Stomach smooth muscle (tissue), 2 donors: ENCODE measurements around the gene FAM89B.

Experiments used
- H3K27ac ChIP-seq: one replicate; pipeline ENCODE4 v1.7.0; 2013; ENCODE audit warnings: mild to moderate bottlenecking, low read length, inconsistent platforms
- H3K27me3 ChIP-seq, 2 donors: one replicate each; pipeline ENCODE4 v1.7.0; 2013; ENCODE audit warnings: low read length in 2 of 2; ENCODE audit not compliant: insufficient read depth in 2 of 2, control insufficient read depth in 1 of 2
- H3K36me3 ChIP-seq, 2 donors: one replicate each; pipeline ENCODE4 v1.7.0; 2013; ENCODE audit warnings: low read length in 2 of 2; ENCODE audit not compliant: control insufficient read depth in 2 of 2, insufficient read depth in 2 of 2
- H3K4me1 ChIP-seq: one replicate; pipeline ENCODE4 v1.7.0; 2013; ENCODE audit warnings: low read length; ENCODE audit not compliant: control insufficient read depth, insufficient read depth
- H3K4me3 ChIP-seq, 2 donors: one replicate each; pipeline ENCODE4 v1.7.0; 2013; ENCODE audit warnings: low read length in 2 of 2
- H3K9ac ChIP-seq, 2 donors: one replicate each; pipeline ENCODE4 v1.7.0; 2013; ENCODE audit warnings: low read length in 2 of 2, mild to moderate bottlenecking in 1 of 2
- H3K9me3 ChIP-seq, 2 donors: one replicate each; pipeline ENCODE4 v1.7.0; 2013; ENCODE audit warnings: low read length in 2 of 2; ENCODE audit not compliant: control insufficient read depth in 2 of 2
- donor health status: healthy.
- donor health status: Pancreatic carcinoma.

Gene FAM89B

GRCh38 chr11:65540290-65541092, 31.8 kb upstream of the FAM89B start:
- Histone ChIP-seq H3K9me3 (no peaks in the 10 kb centered on the region), H3K27ac (peak overlapping the region; percentile 86), H3K4me1 (peaks cover 27% of the 10 kb centered on the region), H3K4me3 (peak overlapping the region; percentile 57 to 82), H3K9ac (peak overlapping the region; percentile 57 to 66), H3K36me3 (peaks cover 15% of the 10 kb centered on the region in 2 donors), H3K27me3 (no peaks in the 10 kb centered on the region)

GRCh38 chr11:65541093-65541982, 31.0 kb upstream of the FAM89B start:
- peak overlapping the region; percentile 57 to 66 for H3K9ac ChIP-seq
- H3K9me3 ChIP-seq: no peaks in the 10 kb centered on the region

GRCh38 chr11:65542738-65543390, 29.5 kb upstream of the FAM89B start:
- peaks cover 30% of the 10 kb centered on the region for H3K4me1 ChIP-seq
- H3K4me3 ChIP-seq: no peak overlapping the region
- no peaks in the 10 kb centered on the region for H3K9me3 ChIP-seq
- H3K27ac ChIP-seq: no peak overlapping the region
- H3K36me3 ChIP-seq: peaks cover 10% of the 10 kb centered on the region in 2 donors
- peak overlapping the region in 1 of 2 donors; percentile 58 for H3K9ac ChIP-seq
- no peaks in the 10 kb centered on the region for H3K27me3 ChIP-seq

More at GRCh38 chr11:65541093-65541982, 31.0 kb upstream of the FAM89B start:
- Histone ChIP-seq H3K27ac (peak overlapping the region; percentile 86), H3K27me3 (no peaks in the 10 kb centered on the region), H3K36me3 (peaks cover 10 to 12% of the 10 kb centered on the region in 2 donors), H3K4me1 (peaks cover 27% of the 10 kb centered on the region), H3K4me3 (peak overlapping the region; percentile 44 to 82)

GRCh38 chr11:65545853-65546216, 26.5 kb upstream of the FAM89B start:
- Histone ChIP-seq H3K9ac (no peak overlapping the region), H3K36me3 (peaks cover 16 to 22% of the 10 kb centered on the region in 2 donors), H3K4me3 (no peak overlapping the region), H3K4me1 (peaks cover 16% of the 10 kb centered on the region), H3K27ac (no peak overlapping the region), H3K27me3 (no peaks in the 10 kb centered on the region), H3K9me3 (no peaks in the 10 kb centered on the region)

- H3K36me3 ChIP-seq: peaks cover 16 to 24% of the 10 kb centered on the region in 2 donors
- no peak overlapping the region for H3K9ac ChIP-seq
- H3K27me3 ChIP-seq: no peaks in the 10 kb centered on the region
- no peaks in the 10 kb centered on the region for H3K9me3 ChIP-seq
- H3K4me1 ChIP-seq: peaks cover 11% of the 10 kb centered on the region
- no peak overlapping the region for H3K27ac ChIP-seq
- H3K4me3 ChIP-seq: no peak overlapping the region
These were observed 25.9 kb upstream of the FAM89B start for GRCh38 chr11:65546217-65546958.

GRCh38 chr11:65547446-65548125, 24.8 kb upstream of the FAM89B start:
- H3K36me3 ChIP-seq: peaks cover 26 to 33% of the 10 kb centered on the region in 2 donors

GRCh38 chr11:65548395-65548794, 23.9 kb upstream of the FAM89B start:
- no peak overlapping the region for H3K27ac ChIP-seq
- H3K4me3 ChIP-seq: no peak overlapping the region
- no peaks in the 10 kb centered on the region for H3K27me3 ChIP-seq
- H3K9ac ChIP-seq: no peak overlapping the region
- no peaks in the 10 kb centered on the region for H3K9me3 ChIP-seq
- peaks cover 11% of the 10 kb centered on the region for H3K4me1 ChIP-seq
- H3K36me3 ChIP-seq: peaks cover 18 to 31% of the 10 kb centered on the region in 2 donors

More at GRCh38 chr11:65547446-65548125, 24.8 kb upstream of the FAM89B start:
- H3K4me1 ChIP-seq: peaks cover 11% of the 10 kb centered on the region
- H3K9me3 ChIP-seq: no peaks in the 10 kb centered on the region
- no peaks in the 10 kb centered on the region for H3K27me3 ChIP-seq
- no peak overlapping the region for H3K4me3 ChIP-seq
- no peak overlapping the region for H3K27ac ChIP-seq
- H3K9ac ChIP-seq: no peak overlapping the region

GRCh38 chr11:65549096-65549495, 23.2 kb upstream of the FAM89B start:
- H3K4me3 ChIP-seq: no peak overlapping the region
- H3K9me3 ChIP-seq: no peaks in the 10 kb centered on the region
- H3K27ac ChIP-seq: no peak overlapping the region
- H3K4me1 ChIP-seq: peaks cover 11% of the 10 kb centered on the region
- peaks cover 16 to 33% of the 10 kb centered on the region in 2 donors for H3K36me3 ChIP-seq
- no peak overlapping the region for H3K9ac ChIP-seq
- H3K27me3 ChIP-seq: no peaks in the 10 kb centered on the region

GRCh38 chr11:65551572-65552387, 20.6 kb upstream of the FAM89B start:
- H3K36me3 ChIP-seq: peaks cover 16 to 26% of the 10 kb centered on the region in 2 donors

More at GRCh38 chr11:65551572-65552387, 20.6 kb upstream of the FAM89B start:
- H3K4me3 ChIP-seq: no peak overlapping the region
- no peaks in the 10 kb centered on the region for H3K27me3 ChIP-seq
- H3K4me1 ChIP-seq: peaks cover 34% of the 10 kb centered on the region
- no peaks in the 10 kb centered on the region for H3K9me3 ChIP-seq
- no peak overlapping the region for H3K27ac ChIP-seq
- H3K9ac ChIP-seq: no peak overlapping the region
